AG04449 (cell line): ENCODE data around the gene BRIP1.

Source experiments
- CTCF ChIA-PET: fragments of 350-600 bp; formaldehyde crosslinking; extraction: SDS; loops from one replicate; lab custom pipeline; 2021; ENCODE audit warnings: antibody characterized with exemption; lab: Yijun Ruan, JAX
- POLR2A ChIA-PET: fragments of 400-600, 350-600 bp; formaldehyde crosslinking; extraction: SDS; loops from one replicate; lab custom pipeline; 2020; ENCODE audit warnings: antibody characterized with exemption, inconsistent platforms; lab: Yijun Ruan, JAX
- DNase-seq: peaks from one replicate; pipeline ENCODE4 v3.0.0-alpha.2; 2010; ENCODE audit warnings: low read depth, low spot score
- H3K4me3 ChIP-seq: 2 replicates; pipeline ENCODE4 v1.5.1; 2011; ENCODE audit warnings: low read depth, mild to moderate bottlenecking, control low read depth, low read length
- TF ChIP-seq, protein P1 (sequence below): IDR thresholded peaks from one replicate; pipeline ENCODE4 v1.5.1; 2011; ENCODE audit warnings: mild to moderate bottlenecking, moderate library complexity, low read length, control low read depth, inconsistent platforms; ENCODE audit not compliant: insufficient read depth; ENCODE audit errors: missing control alignments

BRIP1 gene

DNA sequence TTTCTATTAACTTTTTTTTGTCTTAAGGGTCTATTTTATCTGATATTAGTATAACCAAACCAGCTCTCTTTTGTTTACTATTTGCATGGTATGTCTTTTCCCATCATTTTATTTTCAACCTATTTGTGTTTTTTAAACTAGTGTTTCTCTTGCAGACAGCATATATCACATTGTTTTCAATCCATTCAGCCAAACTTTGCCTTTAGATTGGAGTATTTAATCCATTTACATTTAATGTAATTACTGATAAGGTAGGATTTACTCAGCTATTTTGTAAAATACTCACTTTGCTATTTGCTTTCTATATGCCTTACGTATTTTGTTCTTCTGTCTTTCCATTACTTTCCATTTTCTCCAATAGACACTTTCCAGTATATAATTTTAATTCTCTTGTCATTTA, 164.3 kb downstream of the BRIP1 start:
- TF ChIP-seq, protein P1, sequence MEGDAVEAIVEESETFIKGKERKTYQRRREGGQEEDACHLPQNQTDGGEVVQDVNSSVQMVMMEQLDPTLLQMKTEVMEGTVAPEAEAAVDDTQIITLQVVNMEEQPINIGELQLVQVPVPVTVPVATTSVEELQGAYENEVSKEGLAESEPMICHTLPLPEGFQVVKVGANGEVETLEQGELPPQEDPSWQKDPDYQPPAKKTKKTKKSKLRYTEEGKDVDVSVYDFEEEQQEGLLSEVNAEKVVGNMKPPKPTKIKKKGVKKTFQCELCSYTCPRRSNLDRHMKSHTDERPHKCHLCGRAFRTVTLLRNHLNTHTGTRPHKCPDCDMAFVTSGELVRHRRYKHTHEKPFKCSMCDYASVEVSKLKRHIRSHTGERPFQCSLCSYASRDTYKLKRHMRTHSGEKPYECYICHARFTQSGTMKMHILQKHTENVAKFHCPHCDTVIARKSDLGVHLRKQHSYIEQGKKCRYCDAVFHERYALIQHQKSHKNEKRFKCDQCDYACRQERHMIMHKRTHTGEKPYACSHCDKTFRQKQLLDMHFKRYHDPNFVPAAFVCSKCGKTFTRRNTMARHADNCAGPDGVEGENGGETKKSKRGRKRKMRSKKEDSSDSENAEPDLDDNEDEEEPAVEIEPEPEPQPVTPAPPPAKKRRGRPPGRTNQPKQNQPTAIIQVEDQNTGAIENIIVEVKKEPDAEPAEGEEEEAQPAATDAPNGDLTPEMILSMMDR, result no peak
- ChIA-PET POLR2A (no interaction called here), CTCF (no interaction called here)
- H3K4me3 ChIP-seq, result no peak overlapping the region
- no peak for DNase-seq

DNA sequence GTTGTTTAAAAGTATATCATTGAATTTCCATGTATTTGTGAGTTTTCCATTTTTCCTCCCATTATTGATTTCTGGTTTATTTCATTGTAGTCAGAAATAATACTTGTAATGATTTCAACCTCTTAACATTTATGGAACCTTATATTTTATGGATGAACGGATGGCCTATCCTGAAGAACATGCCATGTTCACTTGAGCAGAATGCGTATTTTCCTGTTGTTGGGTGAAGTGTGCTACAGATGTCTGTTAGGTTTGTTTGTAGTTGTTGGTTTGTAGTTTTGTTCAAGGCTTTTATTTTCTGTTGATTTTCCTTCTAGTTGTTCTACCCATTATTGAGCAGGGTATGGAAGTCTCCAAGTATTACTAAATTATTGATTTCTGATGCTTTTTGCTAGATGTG, 165.1 kb downstream of the BRIP1 start:
- H3K4me3 ChIP-seq, result no peak overlapping the region
- TF ChIP-seq, protein P1, result no peak
- CTCF ChIA-PET, result no interaction called here
- DNase-seq, result no peak
- POLR2A ChIA-PET, result no interaction called here

DNA sequence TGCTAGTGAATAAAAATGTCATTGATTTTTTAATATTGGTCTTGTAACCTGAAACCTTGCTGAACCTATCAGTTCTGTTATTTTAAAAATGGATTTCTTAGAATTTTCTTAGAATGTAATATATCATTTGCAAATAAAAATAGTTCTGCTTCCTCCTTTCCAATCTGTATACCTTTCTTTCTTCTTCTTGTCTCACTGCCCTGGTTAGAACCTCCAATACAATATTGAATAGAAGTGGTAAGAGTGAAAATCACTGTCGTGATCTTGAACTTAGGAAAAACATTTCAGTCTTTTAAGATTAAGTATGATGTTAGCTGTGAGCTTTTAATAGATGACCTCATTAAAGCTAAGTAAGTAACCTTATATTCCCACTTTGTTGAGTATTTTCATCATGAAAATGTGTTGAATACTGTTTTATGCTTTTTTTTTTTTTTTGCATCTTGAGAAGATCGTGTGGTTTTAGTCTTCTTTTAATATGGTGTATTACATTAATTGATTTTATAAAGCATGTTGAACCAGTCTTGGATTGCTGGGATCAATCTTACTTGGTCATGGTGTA, 167.5 kb downstream of the BRIP1 start:
- CTCF ChIA-PET, result no interaction called here
- TF ChIP-seq, protein P1, result no peak
- DNase-seq, result no peak
- POLR2A ChIA-PET, result no interaction called here
- no peak overlapping the region for H3K4me3 ChIP-seq

DNA sequence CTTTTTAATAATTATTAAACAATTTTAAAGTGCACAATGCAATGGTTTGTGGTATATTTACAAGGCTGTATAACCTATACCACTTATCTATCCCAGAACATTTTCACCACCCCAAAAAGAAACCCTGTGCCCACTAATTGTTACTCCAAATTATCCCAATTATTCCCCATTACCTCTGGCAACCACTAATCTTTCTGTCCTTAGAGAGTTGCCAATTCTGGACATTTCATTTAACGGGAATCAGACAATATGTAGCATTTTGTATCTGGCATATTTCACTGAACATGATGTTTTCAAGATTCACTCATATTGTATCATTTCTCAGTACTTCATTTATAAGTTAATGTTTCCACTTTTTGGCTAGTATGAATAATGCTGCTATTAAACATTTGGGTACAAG, 169.2 kb downstream of the BRIP1 start:
- ChIA-PET CTCF (no interaction called here), POLR2A (no interaction called here)
- TF ChIP-seq, protein P1, result no peak
- H3K4me3 ChIP-seq, result no peak overlapping the region
- DNase-seq, result no peak

DNA sequence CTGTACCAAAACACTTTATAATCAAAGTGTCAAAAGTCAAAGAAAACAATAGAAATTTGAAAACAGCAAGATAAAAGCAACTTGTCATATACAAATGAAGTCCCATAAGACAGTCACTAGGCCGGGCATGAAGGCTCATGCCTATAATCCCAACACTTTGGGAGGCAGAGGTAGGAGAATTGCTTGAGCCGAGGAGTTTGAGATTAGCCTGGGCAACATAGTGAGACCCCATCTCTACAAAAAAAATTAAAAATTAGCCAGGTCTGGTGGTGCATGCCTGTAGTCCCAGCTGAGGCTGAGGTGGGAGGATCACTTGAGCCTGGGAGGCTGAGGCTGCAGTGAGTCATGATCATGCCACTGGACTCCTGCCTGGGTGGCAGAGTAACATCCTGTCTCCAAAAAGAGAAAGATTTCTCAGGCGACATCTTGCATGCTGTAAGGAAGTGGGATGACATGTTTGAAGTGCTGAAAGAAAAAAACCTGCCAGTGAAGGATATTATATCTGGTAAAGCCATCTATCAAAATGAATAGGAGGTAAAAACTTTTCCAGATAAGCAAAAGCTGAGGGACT, 173.6 kb downstream of the BRIP1 start:
- TF ChIP-seq, protein P1, result no peak
- H3K4me3 ChIP-seq, result no peak overlapping the region
- ChIA-PET POLR2A (no interaction called here), CTCF (interaction anchor here (1.9 kb wide), 1 partner anchor 277 kb away, joined by 7 read pairs; no protein-coding TSS in a partner anchor)
- no peak for DNase-seq

DNA sequence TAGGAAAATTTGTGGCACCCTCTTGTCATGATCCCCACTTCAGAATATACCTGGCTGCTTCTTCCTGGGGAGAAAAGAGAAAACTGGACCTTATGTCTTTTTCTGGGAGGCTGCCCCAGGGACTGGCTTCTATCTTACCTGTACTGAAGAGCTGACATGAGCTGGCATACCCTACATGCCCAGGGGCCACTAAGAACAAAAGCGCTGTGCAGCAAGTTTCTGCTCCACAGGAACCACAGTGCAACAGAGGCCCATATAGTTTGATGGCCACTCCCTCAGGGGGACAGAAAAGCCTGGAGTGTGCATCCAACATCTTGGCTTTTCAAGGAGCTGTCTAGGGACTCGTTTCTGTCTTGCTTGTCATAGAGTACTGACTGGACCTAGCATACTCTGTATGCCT, 175.6 kb downstream of the BRIP1 start:
- no peak overlapping the region for H3K4me3 ChIP-seq
- ChIA-PET CTCF (interaction anchor here (1.6 to 1.9 kb wide), 2 partner anchors 53 to 275 kb away, joined by 5 to 7 read pairs; no protein-coding TSS in a partner anchor), POLR2A (no interaction called here)
- no peak for DNase-seq
- TF ChIP-seq, protein P1, result no peak
